ENCODE results near the gene STK4. TPM values are rescaled to one million over a fixed set of nuclear protein-coding genes. Genes with fewer than 3 reads are reported as not detected.
A peak's percentile ranks its signal among the peaks of the same experiment; 100 is the strongest.
"Not testable (repeated sequence)": the region's sequence is repeated elsewhere in the genome, so short reads cannot be mapped to it uniquely, and the experiment has no call there.

The STK4 gene
- total RNA-seq, 1 donor from 2014 or later, result 9.3 TPM

DNA sequence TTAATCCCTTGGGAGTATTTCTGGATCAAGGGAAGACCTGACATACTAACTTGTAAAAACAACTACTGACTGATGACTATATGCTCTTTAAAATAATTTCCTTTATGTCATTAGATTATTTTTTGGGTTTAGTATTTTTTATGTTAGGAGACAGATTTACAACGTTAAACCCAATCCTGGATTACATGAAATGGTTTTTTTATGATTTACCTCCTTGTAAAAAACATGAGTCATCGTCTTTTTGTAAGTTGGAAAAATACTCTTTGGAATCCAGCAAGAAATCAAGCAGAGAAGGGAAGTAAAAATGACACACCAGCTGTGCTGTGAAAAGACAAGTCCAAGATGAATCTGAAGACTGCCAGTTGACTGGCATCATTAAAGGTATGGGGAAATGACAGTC lies 6.7 kb downstream of the STK4 start:
- ATAC-seq (no peak), DNase-seq (no peak)
- intact Hi-C loops (cut with micrococcal nuclease), result no loop called here

DNA sequence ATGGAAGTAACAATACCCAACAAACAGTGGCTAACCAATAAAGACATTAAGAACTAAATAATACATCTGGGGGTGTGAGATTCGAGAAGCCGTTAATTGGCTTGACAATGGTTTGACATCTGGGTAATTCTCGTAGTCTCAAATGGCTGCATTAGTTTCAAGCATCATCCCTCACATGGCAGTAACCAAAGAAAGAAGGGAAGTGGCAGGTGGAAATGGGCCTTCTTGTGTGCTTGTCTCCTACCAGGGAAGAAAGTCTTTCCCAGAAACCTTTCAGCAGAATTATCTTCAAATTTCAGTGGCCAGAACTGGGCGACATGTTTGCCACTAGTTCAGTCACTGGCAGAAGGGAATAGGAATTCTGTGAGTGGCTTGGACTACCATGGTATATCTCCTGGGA lies 10.4 kb downstream of the STK4 start:
- ATAC-seq (no peak), DNase-seq (no peak)
- intact Hi-C loops (cut with micrococcal nuclease), result no loop called here

DNA sequence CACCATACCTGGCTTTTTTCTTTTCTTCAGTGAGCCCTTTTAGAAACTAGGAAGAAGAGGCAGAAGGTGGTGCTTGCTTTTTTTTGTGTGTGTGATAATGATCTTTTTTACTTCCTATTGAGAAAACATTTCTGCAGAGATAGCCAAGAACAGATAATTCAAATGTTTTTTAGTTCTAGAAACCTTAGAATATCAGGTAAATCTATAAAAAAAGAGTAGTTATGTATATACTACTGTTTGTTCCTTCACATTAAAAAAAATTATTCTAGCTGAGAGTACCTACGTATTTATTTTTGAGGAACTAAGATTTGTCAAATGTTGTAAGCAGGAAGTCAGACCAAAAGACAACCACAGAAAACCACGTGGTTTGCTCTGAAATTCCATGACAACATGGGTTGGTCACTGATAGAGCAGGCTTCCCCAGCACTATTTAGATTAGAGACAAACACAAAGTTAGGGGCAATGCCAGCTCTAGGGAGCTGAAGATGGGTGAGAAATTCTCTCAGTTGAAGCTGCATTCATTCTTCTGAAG lies 12.8 kb downstream of the STK4 start:
- intact Hi-C loops (cut with micrococcal nuclease), result no loop called here

DNA sequence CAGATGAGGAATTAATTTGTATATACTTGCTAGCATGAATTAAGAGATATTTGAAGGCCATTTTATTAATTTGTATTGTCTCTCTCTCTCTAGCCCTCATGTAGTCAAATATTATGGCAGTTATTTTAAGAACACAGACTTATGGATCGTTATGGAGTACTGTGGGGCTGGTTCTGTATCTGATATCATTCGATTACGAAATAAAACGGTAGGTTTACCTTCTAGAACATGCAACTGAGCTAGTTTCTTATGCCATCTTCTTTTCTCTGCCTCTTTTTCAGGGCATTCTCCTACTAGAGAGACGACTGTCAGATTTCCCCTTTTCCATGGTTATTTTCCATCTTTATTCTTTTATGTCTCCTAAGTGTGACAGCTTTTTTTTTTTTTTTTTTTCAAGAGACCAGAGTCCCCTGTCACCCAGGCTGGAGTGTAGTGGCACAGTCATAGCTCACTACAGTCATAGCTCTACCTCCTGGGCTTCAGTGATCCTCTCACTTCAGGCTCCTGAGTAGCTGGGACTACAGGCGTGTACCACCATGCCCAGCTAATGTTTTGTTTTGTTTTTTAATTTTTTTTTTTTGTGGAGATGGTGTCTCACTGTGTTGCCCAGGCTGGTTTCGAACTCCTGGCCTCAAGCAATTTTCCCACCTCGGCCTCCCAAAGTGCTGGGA lies 15.6 kb downstream of the STK4 start:
- no peak for DNase-seq
- intact Hi-C loops (cut with micrococcal nuclease), result no loop called here
- ATAC-seq, result no peak

More for the DNA sequence above, 12.8 kb downstream of the STK4 start:
- ATAC-seq, result peak; percentile 53
- DNase-seq, result no peak

DNA sequence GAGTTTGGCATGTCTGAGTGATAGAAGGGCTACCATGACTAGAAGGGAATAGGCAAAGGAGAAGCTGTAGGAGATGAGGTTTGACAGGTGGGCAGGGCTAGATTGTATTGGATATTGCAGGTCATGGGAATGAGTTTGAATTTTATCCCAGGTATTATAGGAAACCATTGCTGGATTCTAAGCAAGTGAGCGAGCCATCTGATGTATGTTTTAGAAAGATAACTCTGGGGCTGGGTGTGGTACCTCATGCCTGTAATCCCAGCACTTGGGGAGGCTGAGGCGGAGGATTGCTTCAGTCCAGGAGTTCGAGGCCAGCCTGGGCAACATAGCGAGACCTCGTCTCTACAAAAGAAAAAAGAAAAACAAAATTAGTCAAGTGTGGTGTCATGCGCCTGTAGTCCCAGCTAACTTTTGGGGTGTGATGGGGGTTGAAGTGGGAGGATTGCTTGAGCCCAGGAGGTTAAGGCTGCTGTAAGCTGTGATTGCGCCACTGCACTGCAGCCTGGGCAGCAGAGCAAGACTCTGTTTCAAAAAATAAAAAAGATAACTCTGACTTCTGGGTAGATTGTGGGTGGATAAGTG lies 16.9 kb downstream of the STK4 start:
- DNase-seq (no peak), ATAC-seq (no peak)
- intact Hi-C loops (cut with micrococcal nuclease), result no loop called here

DNA sequence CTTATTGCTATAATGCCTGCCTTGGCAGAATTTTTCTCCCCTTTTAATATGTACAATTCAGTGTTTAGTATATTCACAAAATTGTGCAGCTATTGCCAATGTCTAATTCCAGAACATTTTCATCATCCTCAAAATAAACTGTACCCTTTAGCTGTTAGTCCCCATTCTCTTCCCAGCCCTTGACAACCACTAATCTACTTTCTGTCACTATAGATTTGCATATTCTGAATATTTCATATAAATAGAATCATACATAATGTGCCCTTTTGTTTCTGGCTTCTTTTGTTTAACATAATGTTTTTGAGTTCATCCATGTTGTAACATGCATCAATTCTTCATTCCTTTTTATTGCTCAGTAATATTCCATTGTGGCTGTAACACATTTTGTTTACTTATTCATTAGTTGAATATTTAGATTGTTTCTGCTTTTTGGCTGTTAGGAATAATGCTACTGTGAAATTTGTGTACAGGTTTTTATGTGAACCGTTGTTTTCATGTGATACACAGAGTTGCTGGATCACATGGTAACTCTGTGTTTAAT lies 22.4 kb downstream of the STK4 start:
- no peak for ATAC-seq
- intact Hi-C loops (cut with micrococcal nuclease), result no loop called here

DNA sequence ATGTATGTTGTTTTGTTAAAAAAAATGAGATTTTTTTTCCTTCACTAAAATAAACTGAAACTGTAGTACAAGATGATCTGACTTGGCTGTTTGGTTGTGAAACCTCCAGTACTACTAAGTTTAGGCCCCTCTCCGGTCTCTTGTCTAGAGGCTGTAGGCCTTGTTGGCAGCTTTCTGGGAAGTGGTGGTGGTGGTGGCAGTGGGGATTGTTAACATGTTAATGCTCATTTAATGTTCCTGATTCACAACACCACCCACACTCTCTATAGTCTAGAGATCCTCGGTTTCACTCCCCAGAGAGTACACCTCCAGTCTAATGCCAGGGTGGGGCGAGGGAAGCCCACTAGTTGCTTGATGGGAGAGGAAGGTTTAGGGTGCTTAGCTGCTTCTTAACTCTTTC lies 24.1 kb downstream of the STK4 start:
- intact Hi-C loops (cut with micrococcal nuclease), result loop anchor here (10.0 kb wide), 1 partner anchor 304 kb away; no protein-coding TSS in a partner anchor
- ATAC-seq, result peak; percentile 31
- DNase-seq, result no peak

More for the DNA sequence above, 22.4 kb downstream of the STK4 start:
- DNase-seq, result no peak

DNA sequence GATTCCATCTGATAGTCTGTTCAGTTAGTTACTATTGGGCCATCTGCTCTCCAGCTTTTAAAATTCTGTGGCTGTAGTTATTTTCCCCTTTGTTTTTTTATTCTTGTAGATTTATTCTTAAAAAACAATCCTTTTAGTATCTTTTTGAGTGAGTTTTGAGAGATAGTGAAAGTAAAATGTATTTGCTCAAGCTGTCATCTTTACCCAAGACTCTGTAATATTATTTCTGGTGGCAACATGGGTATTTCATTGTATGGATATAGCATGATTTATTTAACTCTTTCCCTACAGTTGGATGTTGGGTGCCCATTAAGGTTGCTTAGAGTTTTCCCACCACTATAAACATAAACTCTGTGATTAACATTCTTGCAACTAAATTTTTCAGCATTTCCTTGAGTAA lies 24.6 kb downstream of the STK4 start:
- intact Hi-C loops (cut with micrococcal nuclease), result loop anchor here (10.0 kb wide), 1 partner anchor 304 kb away; no protein-coding TSS in a partner anchor
- ATAC-seq (no peak), DNase-seq (no peak)

DNA sequence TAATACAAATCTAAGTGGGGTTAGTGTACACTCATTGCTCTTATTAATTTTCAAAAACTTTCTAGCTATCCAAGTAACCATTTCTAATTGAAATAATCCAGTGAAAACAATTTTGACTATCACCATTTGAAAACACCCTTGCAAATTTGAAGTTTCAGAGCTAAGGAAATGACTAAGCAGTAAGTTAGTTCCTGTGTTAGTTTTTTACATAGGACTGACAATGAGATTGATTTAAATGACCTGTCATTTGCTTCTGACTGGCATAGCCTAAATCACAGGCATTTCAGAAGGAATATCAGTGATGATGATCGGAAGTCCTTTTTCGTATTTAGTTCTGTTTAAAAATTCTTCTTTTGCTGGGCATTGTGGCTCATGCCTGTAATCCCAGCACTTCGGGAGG lies 27.0 kb downstream of the STK4 start:
- intact Hi-C loops (cut with micrococcal nuclease), result loop anchor here (10.0 kb wide), 1 partner anchor 301 kb away; no protein-coding TSS in a partner anchor
- ATAC-seq, result peak; percentile 45
- no peak for DNase-seq

DNA sequence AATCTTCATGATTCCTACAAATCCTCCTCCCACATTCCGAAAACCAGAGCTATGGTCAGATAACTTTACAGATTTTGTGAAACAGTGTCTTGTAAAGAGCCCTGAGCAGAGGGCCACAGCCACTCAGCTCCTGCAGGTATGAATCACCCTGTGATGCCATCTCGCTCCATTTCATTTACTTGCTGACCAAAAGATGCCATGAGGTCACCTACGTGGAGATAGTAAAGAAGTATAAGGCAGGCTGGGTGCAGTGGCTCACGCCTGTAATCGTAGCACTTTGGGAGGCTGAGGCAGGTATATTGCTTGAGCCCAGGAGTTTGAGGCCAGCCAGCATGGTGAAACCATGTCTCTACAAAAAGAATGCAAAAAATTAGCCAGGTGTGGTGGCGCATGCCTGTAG lies 30.9 kb downstream of the STK4 start:
- intact Hi-C loops (cut with micrococcal nuclease), result loop anchor here (10.0 kb wide), 1 partner anchor 298 kb away; no protein-coding TSS in a partner anchor
- DNase-seq (no peak), ATAC-seq (no peak)

DNA sequence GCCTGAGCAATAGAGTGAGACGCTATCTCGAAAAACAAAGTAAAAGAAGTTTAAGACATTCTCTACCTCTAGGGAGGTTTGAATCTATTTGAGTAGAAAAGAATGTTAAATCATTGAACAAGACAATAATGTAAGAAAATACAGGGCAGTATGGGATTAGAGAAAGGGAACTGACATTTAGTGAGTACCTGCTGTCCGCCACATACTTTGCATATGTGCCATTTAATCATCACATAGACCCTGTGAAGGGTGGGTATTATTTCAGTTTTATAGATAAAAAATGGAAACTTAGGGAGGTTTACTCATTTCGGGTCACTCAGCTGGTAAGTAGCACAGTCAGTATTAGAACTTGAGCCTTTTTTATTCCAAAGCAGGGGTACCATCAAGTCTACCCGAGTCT lies 31.4 kb downstream of the STK4 start:
- ATAC-seq, result no peak
- DNase-seq, result no peak
- intact Hi-C loops (cut with micrococcal nuclease), result loop anchor here (10.0 kb wide), 1 partner anchor 297 kb away; no protein-coding TSS in a partner anchor

DNA sequence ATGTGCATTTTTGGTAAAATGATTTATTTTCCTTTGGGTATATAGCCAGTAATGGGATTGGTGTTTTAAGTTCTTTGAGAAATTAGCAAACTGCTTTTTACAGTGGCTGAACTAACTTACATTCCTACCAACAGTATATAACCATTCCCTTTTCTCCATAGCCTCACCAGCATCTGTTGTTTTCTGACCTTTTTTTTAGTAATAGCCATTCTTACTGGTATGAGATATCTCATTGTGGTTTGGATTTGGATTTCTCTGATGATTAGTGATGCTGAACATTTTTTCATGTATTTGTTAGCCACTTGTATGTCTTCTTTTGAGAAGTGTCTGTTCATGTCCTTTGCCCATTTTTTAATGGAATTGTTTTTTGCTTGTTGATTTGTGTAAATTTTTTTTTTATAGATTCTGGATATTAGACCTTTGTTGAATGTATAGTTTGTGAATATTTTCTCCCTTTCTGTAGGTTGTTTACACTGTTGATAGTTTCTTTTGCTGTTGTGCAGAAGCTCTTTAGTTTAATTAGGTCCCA lies 42.3 kb downstream of the STK4 start:
- DNase-seq (no peak), ATAC-seq (no peak)
- intact Hi-C loops (cut with micrococcal nuclease), result loop anchor here (2.0 kb wide), 1 partner anchor 86 kb away; no protein-coding TSS in a partner anchor

DNA sequence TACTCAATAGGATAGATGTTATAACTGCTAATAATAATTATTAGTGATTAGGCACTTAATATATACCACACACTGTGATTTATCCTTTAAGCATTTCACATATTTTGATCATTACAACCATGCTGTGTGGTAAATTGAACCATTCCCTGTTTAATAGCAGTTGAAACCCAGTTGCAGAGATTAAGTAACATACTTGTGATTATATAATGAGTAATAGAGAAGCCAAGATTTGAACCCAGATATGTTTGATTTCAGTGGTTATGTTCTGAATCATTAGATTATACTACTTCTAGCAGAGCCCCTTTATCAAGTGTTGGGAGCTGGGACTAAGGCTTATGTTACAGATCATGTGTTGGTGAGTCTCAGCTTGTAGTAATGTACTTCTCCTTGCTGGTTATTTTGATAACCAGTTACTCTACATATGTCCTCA lies 44.1 kb downstream of the STK4 start:
- intact Hi-C loops (cut with micrococcal nuclease), result no loop called here
- ATAC-seq (no peak), DNase-seq (no peak)

DNA sequence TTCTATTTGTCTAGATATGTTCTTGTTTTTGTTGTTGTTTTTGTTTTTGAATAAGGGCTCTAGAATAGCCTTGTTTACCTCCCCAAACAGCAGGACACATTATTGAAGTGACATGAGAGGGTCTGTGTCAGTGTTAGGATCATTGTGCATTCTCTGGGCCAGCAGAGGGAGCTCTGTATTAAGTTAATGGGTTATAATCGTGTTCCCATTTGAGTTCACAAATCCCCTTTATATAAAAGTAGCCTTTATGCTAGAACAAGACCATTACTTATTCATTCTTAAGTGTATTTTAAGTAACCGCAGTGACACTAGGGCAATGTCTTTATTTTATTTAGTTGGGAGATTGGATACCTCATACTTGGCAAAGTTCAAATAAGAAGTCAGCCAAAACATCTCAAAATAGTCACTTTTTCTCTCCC lies 44.8 kb downstream of the STK4 start:
- intact Hi-C loops (cut with micrococcal nuclease), result no loop called here
- ATAC-seq, result peak; percentile 76
- no peak for DNase-seq

DNA sequence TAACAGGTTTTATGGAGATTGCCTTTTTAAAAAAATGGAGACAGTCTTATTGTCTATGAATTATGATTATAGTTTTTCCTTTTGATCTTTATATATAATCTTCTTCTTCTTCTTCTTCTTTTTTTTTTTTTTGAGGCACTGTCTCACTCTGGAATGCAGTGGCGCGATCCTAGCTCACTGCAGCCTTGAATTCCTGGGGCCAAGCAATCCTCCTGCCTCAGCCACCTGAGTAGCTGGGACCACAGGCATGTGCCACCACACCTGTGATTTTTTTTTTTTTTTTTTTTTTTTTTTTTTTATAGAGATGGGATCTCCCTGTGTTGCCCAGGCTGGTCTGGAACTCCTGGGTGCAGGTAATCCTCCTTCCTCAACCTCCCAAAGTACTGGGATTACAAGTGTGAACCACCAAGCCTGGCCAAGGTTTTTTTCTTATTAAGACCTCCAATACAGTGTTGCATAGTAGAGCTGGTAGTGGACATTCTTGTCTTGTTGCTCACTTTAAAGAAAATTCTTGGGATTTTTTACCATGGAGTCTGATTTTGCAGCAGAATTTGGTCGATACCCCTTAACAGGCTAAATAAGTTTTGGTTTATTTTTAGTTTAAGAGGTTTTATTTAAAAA lies 46.5 kb downstream of the STK4 start:
- no peak for ATAC-seq
- DNase-seq, result no peak
- intact Hi-C loops (cut with micrococcal nuclease), result no loop called here

DNA sequence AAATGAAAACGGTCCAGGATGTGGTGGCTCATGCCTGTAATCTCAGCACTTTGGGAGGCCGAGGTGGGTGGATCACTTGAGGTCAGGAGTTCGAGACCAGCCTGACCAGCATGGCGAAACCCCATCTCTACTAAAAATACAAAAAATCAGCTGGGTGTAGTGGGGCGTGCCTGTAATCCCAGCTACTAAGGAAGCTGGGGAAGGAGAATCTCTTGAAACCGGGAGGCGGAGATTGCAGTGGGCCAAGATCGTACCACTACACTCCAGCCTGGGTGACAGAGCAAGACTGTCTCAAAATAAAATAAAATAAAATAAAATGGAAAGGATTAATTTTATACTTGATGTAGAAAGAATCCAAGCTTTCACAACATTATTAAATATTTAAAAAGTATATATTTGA lies 47.8 kb downstream of the STK4 start:
- DNase-seq; ATAC-seq; intact Hi-C loops (cut with micrococcal nuclease): not testable (repeated sequence)

DNA sequence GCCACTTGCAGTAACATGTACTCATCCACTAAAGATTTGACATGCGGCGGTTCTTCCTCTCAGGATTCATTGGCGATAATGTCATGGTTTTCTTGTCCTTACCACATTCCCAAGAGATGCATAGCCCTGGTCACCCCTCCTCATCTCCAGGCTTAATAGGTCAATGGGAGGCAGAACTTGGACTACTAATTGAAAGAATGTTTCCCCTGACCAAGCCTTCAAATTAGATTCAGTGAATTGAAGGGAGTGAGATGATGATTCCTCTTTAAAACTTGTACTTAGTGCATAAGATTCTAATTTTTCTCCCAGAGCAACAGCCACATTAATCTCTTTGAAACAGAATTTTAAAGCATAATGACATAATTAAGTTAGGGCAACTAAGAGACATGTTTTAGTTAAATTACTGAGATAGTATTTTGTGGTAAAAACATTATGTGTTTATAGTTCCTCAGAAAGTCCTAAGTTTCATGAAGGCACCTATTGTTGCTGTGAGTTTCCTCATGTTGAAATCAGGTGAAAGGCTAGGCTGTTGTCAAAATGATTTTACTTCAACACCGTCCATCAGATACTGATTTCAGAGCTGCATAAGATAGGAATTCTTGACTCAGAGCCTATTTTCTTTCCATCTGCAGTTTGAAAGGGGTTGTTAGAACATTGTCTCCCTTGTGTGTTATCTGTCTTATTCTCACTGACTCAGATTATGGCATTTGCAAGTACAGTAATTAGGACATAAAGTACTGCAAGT lies 48.5 kb downstream of the STK4 start:
- peak; percentile 66 for ATAC-seq
- intact Hi-C loops (cut with micrococcal nuclease), result no loop called here
- no peak for DNase-seq

DNA sequence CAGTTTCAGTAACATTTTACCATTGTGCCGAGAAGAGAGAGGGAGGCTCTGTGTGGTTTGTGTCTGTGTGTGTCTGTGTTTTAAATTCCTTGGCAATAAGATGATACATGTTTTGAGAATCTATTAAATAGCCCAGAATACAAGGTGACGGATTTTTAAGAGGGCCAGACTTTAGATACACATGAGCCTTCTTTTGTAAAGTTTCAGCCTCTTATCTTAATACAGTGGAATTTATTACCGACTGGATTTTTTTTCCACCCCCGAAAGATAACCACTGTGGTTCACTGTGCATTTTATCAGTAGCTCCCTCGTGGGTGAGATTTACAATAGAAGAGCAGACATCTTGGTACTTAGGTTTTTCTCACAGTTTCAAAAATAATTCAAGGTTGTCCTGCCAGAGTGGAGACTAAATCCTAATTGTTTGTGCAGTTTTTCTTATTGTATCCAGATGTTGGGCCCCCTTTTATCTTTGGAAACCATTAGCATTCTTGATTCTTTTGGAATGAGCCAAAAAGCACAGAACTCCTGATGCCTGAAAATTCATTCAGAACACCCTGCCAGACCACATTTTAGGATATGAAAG lies 49.9 kb downstream of the STK4 start:
- ATAC-seq (peak; percentile 7), DNase-seq (no peak)
- intact Hi-C loops (cut with micrococcal nuclease), result no loop called here

DNA sequence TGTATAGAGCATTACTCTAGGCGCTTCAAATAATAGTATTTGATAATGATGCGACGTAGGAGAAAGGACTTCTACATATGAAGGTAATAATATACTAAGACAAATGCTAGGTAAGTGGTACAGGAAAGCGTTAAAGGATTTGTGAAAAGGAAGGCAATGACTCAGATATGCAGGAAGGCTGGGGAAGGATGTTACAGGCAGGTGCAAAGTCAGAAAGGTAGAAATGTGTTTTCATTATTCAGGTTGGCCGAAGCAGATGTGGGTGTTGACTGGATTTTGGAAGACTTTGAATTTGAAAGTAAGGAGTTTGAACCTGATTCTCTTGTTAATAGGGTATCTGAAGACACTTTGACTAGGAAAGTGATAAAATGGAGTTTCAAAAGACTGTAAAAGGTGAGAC lies 51.0 kb downstream of the STK4 start:
- ATAC-seq, result no peak
- intact Hi-C loops (cut with micrococcal nuclease), result no loop called here
- no peak for DNase-seq

Measured in left ventricle myocardium superior (tissue), 1 donor.